ENCODE measurements around the gene MB.

GRCh38 chr22:35612903-35613302 is 4.2 kb downstream of the MB start:
- TF ChIP-seq CTCF (IDR thresholded peaks at IDR 0.05 in 4 of 5, conservative IDR thresholded peaks at IDR 0.05 in 1 of 5): no peak
- peak; percentile 27 to 41 for TF ChIP-seq POLR2A (IDR thresholded peaks at IDR 0.05)
